Loucy (cell line): ENCODE measurements around the gene KNSTRN.

Source experiments
- EZH2phosphoT487 ChIP-seq: fragments of 200-600 bp; IDR thresholded peaks from 2 replicates; pipeline ENCODE4 v1.6.1; 2018; ENCODE audit warnings: antibody characterized with exemption, mild to moderate bottlenecking, moderate library complexity, borderline replicate concordance
- TF ChIP-seq, protein P1 (sequence below): fragments of 200-600 bp; sonication (generic); conservative IDR thresholded peaks from 2 replicates; pipeline ENCODE4 v1.5.1; 2014; ENCODE audit warnings: mild to moderate bottlenecking, antibody characterized with exemption, low read length

DNA sequence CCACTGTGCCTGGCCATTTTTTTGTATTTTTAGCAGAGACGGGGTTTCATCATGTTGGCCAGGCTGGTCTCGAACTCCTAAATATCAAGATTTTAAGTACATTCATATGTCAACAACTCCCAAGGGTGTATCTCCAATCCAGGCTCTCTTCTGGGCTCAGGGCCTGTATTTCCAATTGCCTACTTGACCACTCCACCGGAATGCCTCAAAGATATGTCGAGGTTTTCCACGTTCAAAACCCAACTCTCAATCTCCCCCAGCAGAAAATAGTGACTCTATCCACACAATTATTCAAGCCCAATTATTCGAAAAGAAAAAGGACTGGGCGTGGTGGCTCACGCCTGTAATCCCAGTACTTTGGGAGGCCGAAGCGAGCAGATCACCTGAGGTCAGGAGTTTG, 1.9 kb upstream of the KNSTRN start:
- TF ChIP-seq, protein P1, sequence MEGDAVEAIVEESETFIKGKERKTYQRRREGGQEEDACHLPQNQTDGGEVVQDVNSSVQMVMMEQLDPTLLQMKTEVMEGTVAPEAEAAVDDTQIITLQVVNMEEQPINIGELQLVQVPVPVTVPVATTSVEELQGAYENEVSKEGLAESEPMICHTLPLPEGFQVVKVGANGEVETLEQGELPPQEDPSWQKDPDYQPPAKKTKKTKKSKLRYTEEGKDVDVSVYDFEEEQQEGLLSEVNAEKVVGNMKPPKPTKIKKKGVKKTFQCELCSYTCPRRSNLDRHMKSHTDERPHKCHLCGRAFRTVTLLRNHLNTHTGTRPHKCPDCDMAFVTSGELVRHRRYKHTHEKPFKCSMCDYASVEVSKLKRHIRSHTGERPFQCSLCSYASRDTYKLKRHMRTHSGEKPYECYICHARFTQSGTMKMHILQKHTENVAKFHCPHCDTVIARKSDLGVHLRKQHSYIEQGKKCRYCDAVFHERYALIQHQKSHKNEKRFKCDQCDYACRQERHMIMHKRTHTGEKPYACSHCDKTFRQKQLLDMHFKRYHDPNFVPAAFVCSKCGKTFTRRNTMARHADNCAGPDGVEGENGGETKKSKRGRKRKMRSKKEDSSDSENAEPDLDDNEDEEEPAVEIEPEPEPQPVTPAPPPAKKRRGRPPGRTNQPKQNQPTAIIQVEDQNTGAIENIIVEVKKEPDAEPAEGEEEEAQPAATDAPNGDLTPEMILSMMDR: no peak
- TF ChIP-seq EZH2phosphoT487: no peak
